ENCODE measurements around the gene FBXO47. TPM values are rescaled to one million over a fixed set of nuclear protein-coding genes. Genes with fewer than 3 reads are reported as not detected.

Gene FBXO47
- total RNA-seq (2021) (not detected in 2 replicates), Bru-seq, nascent RNA (percentile 3 among the genes with signal in this experiment), BruChase-seq, experiment 1, labeled RNA remaining after a 2-hour chase (not detected), BruChase-seq, experiment 2, labeled RNA remaining after a 6-hour chase (not detected)
- long read RNA-seq, result 0 reads

DNA sequence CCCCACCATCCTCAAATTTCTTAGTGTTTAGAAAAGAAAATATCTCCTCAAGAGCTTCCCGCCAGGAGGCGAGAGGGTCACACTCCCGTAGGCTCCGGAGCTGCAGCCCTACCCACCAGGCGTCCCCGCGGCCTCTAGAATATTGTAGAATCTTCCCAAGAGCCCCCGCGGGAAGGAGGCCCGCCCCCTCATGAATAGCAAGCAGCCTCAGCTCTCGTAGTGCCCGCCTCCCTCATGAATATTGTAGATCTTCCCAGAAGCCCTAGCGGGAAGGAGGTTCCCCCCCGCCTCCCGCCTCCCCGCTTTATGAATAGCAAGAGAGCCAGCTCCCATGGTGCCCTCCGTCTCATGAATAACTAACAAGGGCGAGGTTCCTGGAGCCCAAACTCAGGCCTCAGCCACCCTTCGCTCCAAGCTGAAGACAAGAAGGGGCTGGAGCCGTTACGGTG is at the start of gene FBXO47:
FBXO47 (minus strand) TSS at position 114 of the 449 bp plus-strand sequence. CDS start 4,378 bp downstream, outside the sequence.
- H3K4me1 ChIP-seq (ENCODE audit: insufficient read depth, low read length, poor library complexity, severe bottlenecking), result no peaks in the 10 kb centered on the region
- no peak for TF ChIP-seq EZH2 (IDR thresholded peaks at IDR 0.05; ENCODE audit: borderline replicate concordance, low read depth, low read length, poor library complexity, severe bottlenecking)
- TF ChIP-seq, protein P1, sequence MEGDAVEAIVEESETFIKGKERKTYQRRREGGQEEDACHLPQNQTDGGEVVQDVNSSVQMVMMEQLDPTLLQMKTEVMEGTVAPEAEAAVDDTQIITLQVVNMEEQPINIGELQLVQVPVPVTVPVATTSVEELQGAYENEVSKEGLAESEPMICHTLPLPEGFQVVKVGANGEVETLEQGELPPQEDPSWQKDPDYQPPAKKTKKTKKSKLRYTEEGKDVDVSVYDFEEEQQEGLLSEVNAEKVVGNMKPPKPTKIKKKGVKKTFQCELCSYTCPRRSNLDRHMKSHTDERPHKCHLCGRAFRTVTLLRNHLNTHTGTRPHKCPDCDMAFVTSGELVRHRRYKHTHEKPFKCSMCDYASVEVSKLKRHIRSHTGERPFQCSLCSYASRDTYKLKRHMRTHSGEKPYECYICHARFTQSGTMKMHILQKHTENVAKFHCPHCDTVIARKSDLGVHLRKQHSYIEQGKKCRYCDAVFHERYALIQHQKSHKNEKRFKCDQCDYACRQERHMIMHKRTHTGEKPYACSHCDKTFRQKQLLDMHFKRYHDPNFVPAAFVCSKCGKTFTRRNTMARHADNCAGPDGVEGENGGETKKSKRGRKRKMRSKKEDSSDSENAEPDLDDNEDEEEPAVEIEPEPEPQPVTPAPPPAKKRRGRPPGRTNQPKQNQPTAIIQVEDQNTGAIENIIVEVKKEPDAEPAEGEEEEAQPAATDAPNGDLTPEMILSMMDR (conservative IDR thresholded peaks at IDR 0.05; ENCODE audit: low read depth, low read length), result no peak
- H3K27ac ChIP-seq (ENCODE audit: low read depth, low read length, poor library complexity, severe bottlenecking), result no peak within 1 kb of the TSS
- no peak within 1 kb of the TSS for H3K4me3 ChIP-seq (ENCODE audit: low read depth, low read length, poor library complexity, severe bottlenecking)
- intact Hi-C loops (cut with micrococcal nuclease; ENCODE audit: unreplicated experiment), result no loop called here
- peak; percentile 73 for DNase-seq (ENCODE audit: low spot score)
- no peaks in the 10 kb centered on the region for H3K27me3 ChIP-seq (replicated peaks; ENCODE audit: insufficient read depth, low read depth, low read length, poor library complexity)
- H3K36me3 ChIP-seq (ENCODE audit: insufficient read depth, low read length, poor library complexity, severe bottlenecking), result no peaks in the 10 kb centered on the region
- no TSS peak for BruUV-seq (replicated peaks)
- ChIA-PET CTCF (no interaction called here), POLR2A (ENCODE audit: low non-redundant PET) (no interaction called here)
- no peaks in the 10 kb centered on the region for H3K9me3 ChIP-seq (ENCODE audit: low read depth, low read length, poor library complexity, severe bottlenecking)

GRCh38 chr17:39016193-39017153 is 49.3 kb upstream of the FBXO47 start:
- Histone ChIP-seq H3K9me3 (ENCODE audit: low read depth, low read length, poor library complexity, severe bottlenecking) (no peaks in the 10 kb centered on the region), H3K27ac (ENCODE audit: low read depth, low read length, poor library complexity, severe bottlenecking) (no peak overlapping the region), H3K36me3 (ENCODE audit: insufficient read depth, low read length, poor library complexity, severe bottlenecking) (no peaks in the 10 kb centered on the region), H3K4me3 (ENCODE audit: low read depth, low read length, poor library complexity, severe bottlenecking) (no peak overlapping the region), H3K4me1 (ENCODE audit: insufficient read depth, low read length, poor library complexity, severe bottlenecking) (no peaks in the 10 kb centered on the region), H3K27me3 (replicated peaks; ENCODE audit: insufficient read depth, low read depth, low read length, poor library complexity) (no peaks in the 10 kb centered on the region)
- BruUV-seq (replicated peaks), result no TSS peak
- DNase-seq (ENCODE audit: low spot score), result no peak
- intact Hi-C loops (cut with micrococcal nuclease; ENCODE audit: unreplicated experiment), result no loop called here
- TF ChIP-seq, protein P1 (conservative IDR thresholded peaks at IDR 0.05; ENCODE audit: low read depth, low read length), result no peak
- no peak for TF ChIP-seq EZH2 (IDR thresholded peaks at IDR 0.05; ENCODE audit: borderline replicate concordance, low read depth, low read length, poor library complexity, severe bottlenecking)
- ChIA-PET CTCF (interaction anchor here (0.6 kb wide), 1 partner anchor 1301 kb away, joined by 3 read pairs; no protein-coding TSS in a partner anchor), POLR2A (ENCODE audit: low non-redundant PET) (no interaction called here)

GRCh38 chr17:39015546-39015935 is 48.3 kb upstream of the FBXO47 start:
- TF ChIP-seq EZH2 (IDR thresholded peaks at IDR 0.05; ENCODE audit: borderline replicate concordance, low read depth, low read length, poor library complexity, severe bottlenecking), result no peak
- TF ChIP-seq, protein P1 (conservative IDR thresholded peaks at IDR 0.05; ENCODE audit: low read depth, low read length), result no peak
- no peaks in the 10 kb centered on the region for H3K9me3 ChIP-seq (ENCODE audit: low read depth, low read length, poor library complexity, severe bottlenecking)
- intact Hi-C loops (cut with micrococcal nuclease; ENCODE audit: unreplicated experiment), result no loop called here
- no peaks in the 10 kb centered on the region for H3K4me1 ChIP-seq (ENCODE audit: insufficient read depth, low read length, poor library complexity, severe bottlenecking)
- ChIA-PET POLR2A (ENCODE audit: low non-redundant PET) (no interaction called here), CTCF (no interaction called here)
- no peak for DNase-seq (ENCODE audit: low spot score)
- H3K27ac ChIP-seq (ENCODE audit: low read depth, low read length, poor library complexity, severe bottlenecking), result no peak overlapping the region
- no TSS peak for BruUV-seq (replicated peaks)
- no peak overlapping the region for H3K4me3 ChIP-seq (ENCODE audit: low read depth, low read length, poor library complexity, severe bottlenecking)
- no peaks in the 10 kb centered on the region for H3K36me3 ChIP-seq (ENCODE audit: insufficient read depth, low read length, poor library complexity, severe bottlenecking)
- no peaks in the 10 kb centered on the region for H3K27me3 ChIP-seq (replicated peaks; ENCODE audit: insufficient read depth, low read depth, low read length, poor library complexity)

Measured in A673 (cell line).